Activated CD4-positive, alpha-beta T cell treated with anti-CD3 and anti-CD28 coated beads for 24 hours (primary cell): ENCODE measurements around the gene CLMP.

Source experiments
- DNase-seq, 2 donors: peaks; one replicate each; pipeline ENCODE4 v3.0.0-alpha.2; 2020; ENCODE audit warnings: low read depth in 2 of 2

The CLMP gene

DNA sequence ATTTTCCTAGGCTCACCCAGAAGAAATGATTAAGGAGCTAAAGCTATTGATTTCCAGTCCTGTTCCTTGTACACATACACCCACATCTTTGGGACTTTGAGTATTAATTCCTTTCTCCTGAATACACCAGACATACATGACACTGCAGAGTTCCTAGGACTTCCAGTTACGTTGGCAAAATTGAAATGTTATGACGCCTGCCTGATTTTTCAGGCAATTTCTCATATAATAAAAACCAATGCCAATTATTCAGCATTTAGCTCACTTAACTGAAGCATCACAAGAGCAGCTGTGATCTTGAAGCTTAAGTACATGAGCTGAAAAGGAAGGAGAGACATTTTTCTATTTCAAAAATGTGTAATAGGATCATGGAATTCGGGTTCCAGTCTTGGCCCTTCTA, 4.5 kb downstream of the CLMP start:
- DNase-seq, result no peak

DNA sequence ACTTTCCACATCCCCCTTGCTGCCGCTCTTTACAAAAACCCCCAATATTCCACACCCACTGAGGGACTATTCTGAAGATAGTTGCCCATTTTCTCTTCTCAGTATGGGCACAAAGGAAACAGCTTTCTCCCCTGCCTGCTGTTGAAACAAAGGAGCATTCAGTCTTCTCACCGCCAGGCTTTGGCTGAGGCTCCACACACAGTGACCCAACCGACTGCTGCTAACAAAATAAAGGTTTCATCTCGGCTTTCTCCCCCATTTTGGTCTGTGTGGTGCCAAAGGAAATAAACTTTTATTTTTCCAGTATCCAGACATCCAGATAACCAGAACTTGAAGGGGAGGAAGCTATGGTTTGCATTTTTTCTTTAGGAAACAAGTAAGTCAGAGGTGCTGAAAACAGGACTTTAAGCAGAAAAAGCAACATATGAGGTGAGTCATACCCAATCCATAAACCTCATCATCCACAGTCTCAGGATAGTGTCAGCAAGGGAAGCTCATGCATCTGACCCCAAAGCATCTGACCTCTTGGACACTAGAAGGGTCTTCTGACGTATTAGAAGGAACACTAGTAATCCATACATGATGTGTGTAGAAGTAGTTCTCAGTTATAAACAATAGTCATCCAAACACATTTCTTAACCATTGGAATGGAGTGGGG, 6.4 kb downstream of the CLMP start:
- no peak for DNase-seq

GRCh38 chr11:123187665-123188507, 7.2 kb downstream of the CLMP start:
- DNase-seq, result no peak

DNA sequence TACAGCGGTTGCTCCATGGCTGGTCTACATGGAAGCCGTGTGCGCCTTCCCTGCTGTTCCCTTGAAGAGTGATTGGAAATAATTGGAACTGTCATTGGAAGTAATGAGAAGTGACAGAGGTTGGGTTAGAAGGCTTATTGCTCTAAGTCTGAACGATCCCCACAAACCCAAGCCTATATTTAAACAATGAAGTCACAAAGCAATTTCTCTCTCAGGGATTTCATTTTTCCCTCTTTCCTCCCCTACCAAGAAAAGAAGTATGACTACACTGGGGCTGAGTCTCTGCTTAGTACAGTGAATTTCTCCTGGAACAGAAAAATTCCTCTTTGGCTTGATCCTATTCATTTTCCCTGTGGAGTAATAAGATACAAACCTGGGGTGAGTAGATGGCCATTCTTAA, 7.8 kb downstream of the CLMP start:
- DNase-seq, result no peak

- no peak for DNase-seq
Observed at GRCh38 chr11:123186286-123186685, 8.8 kb downstream of the CLMP start.

GRCh38 chr11:123185326-123185725, 9.7 kb downstream of the CLMP start:
- DNase-seq, result no peak

DNA sequence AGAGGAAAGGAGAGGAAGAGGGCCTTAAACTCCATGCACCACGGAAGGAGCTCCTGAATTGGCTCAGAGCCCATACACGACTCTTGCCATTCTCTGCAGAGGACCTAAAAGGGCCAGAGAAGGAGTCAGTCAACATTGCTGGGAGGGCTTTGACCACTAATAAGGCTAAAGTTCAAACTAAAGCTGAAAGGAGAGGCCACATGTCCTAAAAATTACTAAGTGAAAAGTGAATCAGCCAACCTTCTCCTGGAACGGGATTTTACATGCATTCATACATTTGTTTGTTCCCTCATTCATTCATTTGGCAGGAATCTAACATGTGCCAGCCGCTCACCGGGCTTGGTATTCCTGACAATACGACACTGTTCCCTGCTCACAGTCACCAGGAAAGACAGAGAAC, 10.5 kb downstream of the CLMP start:
- DNase-seq, result no peak

DNA sequence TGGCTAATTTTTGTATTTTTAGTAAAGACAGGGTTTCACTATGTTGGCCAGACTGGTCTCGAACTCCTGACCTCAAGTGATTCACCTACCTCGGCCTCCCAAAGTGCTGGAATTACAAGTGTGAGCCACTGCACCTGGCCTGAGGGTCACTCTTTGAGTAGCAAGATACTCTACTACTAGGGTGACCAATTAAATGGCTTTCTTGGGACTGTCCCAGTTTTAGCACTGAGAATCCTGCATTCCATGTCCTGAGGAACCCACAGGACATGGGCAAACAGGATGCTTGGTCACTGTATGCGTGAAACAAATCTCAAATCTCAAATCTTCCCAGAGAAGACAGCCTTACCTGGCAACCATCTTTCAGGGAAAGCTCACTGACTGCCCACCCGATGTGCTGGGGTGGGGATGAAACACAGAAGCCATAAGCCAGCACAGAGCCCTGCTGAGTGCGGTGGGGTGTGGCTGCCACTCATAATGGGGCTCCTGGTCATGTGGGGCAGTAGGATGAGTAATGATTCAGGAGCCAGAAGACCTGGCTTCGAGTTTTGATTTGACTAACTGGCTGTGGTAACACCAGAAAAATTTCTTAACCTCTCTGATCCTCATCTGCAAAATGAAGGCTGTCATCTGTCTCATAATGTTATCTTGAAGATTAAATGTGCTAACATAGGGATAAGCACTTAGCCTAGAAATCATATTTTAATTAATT, 11.5 kb downstream of the CLMP start:
- no peak for DNase-seq

DNA sequence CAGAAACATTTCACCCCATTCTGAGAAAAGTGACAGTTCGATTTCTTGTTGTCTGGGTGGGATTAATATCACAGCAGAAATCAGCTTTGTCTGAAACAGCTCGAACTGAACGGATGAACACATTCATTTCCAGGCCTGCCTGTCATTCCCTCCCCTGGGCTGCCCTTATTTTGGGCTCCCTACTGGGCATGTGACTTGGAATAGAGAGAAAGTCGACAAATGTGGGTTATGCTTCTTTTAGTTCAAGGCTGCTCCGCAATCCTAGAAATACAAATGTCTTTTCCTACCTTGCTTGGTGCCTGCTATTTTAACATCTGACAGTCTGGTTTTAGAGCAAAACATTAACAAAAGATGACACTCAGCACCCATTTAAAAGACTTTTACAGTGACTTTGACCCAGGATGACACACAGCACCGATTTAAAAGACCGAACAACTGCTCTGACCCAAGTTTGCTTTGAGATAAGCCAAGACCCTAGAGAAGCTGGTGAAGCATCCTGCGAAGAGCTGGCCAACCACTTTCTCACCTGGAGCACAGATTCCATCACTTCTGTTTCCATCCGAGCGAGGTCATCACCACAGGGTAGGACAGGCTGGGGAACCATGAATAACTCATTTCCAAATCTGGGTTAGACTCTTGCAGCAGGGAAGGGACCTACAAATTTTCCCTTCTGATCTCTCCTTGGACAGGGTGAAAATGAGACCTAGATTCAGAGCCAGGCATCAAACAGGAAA, 13.1 kb downstream of the CLMP start:
- DNase-seq, result no peak

GRCh38 chr11:123181075-123181474, 14.0 kb downstream of the CLMP start:
- DNase-seq, result no peak

DNA sequence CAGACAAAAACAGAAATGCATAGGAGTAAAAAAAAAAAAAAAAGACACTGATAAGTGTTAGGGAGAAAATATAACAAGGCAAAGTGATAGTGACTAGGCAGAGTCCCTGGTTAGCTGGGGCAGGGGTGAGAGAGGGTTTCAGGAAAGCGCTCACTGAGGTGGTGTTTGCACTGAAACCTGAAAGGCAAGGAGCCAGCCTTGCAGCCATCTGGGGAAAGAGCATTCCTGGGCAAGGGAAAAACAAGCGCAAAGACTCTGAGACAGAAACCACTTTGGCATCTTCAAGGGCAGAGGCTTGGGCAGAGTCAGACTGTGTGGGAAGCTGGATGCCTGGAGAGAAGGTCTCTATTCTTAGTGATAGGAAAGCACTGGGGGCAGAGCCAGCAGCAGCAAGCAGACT, 14.5 kb downstream of the CLMP start:
- DNase-seq, result no peak

- no peak for DNase-seq
Observed at GRCh38 chr11:123180166-123180565, 14.9 kb downstream of the CLMP start.

- DNase-seq, result no peak
Observed at GRCh38 chr11:123179586-123179985, 15.5 kb downstream of the CLMP start.

GRCh38 chr11:123178186-123178585, 16.9 kb downstream of the CLMP start:
- DNase-seq, result no peak

GRCh38 chr11:123176785-123177184, 18.3 kb downstream of the CLMP start:
- no peak for DNase-seq

DNA sequence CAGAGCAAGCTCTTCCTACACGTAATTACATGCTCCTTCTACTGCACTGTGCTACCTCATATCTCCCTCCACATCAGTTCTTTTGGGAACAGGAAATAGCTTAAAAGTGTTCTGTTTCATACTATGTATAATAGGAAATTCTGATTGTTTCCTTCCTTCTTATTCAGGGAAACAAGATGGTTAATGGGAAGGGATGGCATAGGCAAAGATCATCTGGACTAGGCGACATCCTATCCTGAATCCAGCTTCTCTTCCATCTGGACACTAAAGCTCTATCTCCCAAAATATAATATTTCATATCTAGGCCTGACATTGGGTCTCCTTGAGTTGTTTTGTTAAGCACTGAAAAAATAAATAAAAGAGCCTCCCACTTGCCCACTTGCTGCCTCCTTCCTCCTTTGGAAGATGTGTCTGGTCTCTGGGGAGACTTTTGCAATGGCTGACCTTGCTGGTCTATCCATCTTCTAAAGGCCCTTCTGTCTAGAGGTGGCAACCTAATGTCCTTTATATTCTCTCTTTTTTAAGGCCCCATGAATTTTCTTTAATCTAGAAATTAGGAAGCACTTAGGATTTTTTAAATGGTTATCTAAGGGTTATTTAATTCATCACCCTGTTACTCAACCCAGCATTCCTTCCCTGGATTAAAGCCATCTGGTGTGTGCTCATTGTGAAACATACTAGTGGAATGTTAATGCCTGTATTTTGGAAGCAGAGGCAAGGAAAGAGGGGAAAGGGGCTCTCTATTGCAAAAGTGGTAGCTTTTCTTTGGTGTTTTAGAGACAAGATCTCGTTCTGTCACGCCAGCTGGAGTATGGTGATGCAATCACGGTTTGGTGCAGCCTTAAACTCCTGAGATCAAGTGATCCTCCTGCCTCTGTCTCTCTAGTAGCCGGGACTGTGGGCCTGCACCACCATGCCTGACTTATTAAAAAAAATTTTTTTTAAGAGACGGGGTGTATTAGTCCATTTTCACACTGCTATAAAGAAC, 20.6 kb downstream of the CLMP start:
- no peak for DNase-seq

DNA sequence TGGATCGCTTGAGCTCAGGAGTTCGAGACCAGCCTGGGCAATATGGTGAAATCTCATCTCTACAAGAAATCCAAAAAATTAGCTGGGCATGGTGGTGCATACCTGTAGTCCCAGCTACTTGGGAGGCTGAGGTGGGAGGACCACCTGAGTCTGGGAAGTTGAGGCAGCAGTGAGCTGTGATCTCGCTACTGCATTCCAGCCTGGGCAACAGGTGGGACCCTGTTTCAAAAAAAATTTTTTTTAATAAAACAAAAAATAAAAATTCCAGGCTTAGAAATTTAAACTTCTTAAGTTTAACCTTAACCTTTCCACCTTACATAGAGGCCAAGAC, 21.2 kb downstream of the CLMP start:
- no peak for DNase-seq

DNA sequence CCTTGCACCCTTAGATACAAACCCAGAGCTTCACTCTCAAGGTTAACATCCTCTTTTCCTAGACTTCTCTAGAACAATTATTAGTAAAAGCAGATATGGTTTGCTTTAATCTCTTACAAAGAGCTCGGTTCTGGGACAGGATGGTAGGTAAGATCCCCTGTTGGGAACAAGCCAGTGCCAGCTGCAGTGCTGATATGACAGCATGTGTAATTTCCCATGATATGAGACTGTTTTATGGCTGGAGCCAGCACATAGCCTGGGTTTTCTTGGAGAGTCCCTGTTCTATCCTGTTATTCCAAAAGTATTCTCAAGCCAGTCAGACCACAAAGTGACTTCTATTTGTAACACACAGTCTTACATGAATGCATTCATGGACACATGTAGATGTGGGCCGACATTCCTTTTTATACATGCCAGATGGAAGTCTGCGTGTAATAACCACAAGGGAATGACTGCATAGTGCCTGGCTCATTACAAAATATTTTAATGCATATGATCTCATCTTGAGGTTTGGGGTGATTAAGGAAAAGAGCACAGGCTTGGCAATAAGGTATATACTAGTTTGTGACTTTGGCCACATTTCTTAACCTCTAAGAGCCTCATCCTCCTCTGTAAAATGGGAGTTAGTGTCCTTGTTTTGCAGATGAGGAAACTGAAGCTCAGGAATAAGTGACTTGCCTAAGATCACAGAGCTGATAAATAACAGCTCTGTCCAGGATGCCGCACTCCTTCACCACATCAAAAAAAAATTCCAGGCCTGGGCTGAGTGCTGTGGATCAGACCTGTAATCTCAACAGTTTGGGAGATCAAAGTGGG, 21.8 kb downstream of the CLMP start:
- no peak for DNase-seq

GRCh38 chr11:123170929-123171328, 24.1 kb downstream of the CLMP start:
- no peak for DNase-seq

DNA sequence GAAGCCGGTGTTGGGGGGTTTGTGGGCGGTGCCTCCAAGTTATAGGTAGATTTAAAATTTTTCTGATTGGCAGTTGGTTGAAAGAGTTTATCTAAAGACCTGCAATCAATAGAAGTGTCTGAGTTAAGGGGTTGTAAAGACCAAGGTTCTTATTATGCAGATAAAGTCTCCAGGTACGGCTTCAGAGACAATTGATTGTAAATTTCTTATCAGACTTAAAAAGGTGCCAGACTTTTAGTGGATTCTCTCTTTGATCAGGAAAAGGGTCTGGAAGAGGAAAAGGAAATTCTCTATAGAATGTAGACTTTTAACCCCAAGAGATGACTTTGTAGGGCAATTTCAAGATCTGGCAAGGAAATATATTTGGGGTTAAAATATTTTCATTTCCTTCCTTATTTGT, 25.2 kb downstream of the CLMP start:
- DNase-seq, result no peak
